Uterus (tissue), 4 donors: Measurements from ENCODE around the gene AACS. TPM values are rescaled to one million over a fixed set of nuclear protein-coding genes. Genes with fewer than 3 reads are reported as not detected.

Source experiments
- DNase-seq, 2 donors: peaks; one replicate each; pipeline ENCODE4 v3.0.0-alpha.2; 2019 to 2020
- H3K27ac ChIP-seq, 2 donors: fragments of 200-600 bp; sonication (generic); 1 replicate in 1 of 2; 2 replicates in 1 of 2; pipeline ENCODE4 v1.5.1; 2016 to 2018
- H3K27me3 ChIP-seq, 2 donors: fragments of 200-600 bp; sonication (generic); one replicate each; pipeline ENCODE4 v1.5.1; 2018 to 2019; ENCODE audit warnings: control low read depth in 1 of 2
- H3K36me3 ChIP-seq, 2 donors: fragments of 200-600 bp; sonication (generic); one replicate each; pipeline ENCODE4 v1.5.1; 2019; ENCODE audit warnings: control low read depth in 1 of 2
- H3K4me1 ChIP-seq, 2 donors: fragments of 200-600 bp; sonication (generic); one replicate each; pipeline ENCODE4 v1.5.1; 2018 to 2019; ENCODE audit warnings: control low read depth in 1 of 2
- H3K4me3 ChIP-seq, 2 donors: fragments of 200-600 bp; sonication (generic); 1 replicate in 1 of 2; 2 replicates in 1 of 2; pipeline ENCODE4 v1.5.1; 2018 to 2019; ENCODE audit warnings: mild to moderate bottlenecking in 1 of 2
- H3K9me3 ChIP-seq, 2 donors: fragments of 200-600 bp; sonication (generic); one replicate each; pipeline ENCODE4 v1.5.1; 2019; ENCODE audit warnings: control low read depth in 1 of 2
- CTCF ChIP-seq, 4 experiments: fragments of 200-600 bp in 2 of 4; fragments of 450-650 bp in 2 of 4; sonication (generic) in 2 of 4; IDR thresholded peaks; one replicate each; pipeline ENCODE4 v1.5.1; 2016 to 2019; ENCODE audit warnings: antibody characterized with exemption in 4 of 4, mild to moderate bottlenecking in 2 of 4, moderate library complexity in 1 of 4
- POLR2A ChIP-seq, 2 donors: fragments of 450-650 bp; IDR thresholded peaks; one replicate each; pipeline ENCODE4 v1.6.1; 2016; ENCODE audit warnings: antibody characterized with exemption in 2 of 2, mild to moderate bottlenecking in 1 of 2, moderate library complexity in 1 of 2
- intact Hi-C: fragments of 100-400 bp; cut with DNase I; formaldehyde crosslinking; loops from one replicate; pipeline ENCODE4 v1.15.1; 2023; ENCODE audit warnings: low total_unique reads
- total RNA-seq, 4 donors: library from RNA; depleted of rRNA in 3 of 4; stranded (reverse); fragments of >200 nt in 3 of 4; gene quantifications; one replicate each; pipeline versions ENCODE4 v1.1.0 to v1.2.4, GENCODE V29; 2014 to 2023
- donor health status: DM: yes; HTN: yes; CAD: no.

The AACS gene
- total RNA-seq, 4 donors from 2014 or later = 7.6 to 22.3 (median 20.0) TPM

GRCh38 chr12:125122668-125123067 lies 57.4 kb downstream of the AACS start:
- Histone ChIP-seq H3K9me3 (no peaks in the 10 kb centered on the region), H3K27me3 (no peaks in the 10 kb centered on the region), H3K4me1 (no peaks in the 10 kb centered on the region), H3K4me3 (no peak overlapping the region), H3K27ac (no peak overlapping the region), H3K36me3 (no peaks in the 10 kb centered on the region)
- intact Hi-C loops = no loop called here
- DNase-seq = no peak
- TF ChIP-seq CTCF (IDR thresholded peaks at IDR 0.05) (no peak), POLR2A (IDR thresholded peaks at IDR 0.05) (no peak)

- TF ChIP-seq CTCF (IDR thresholded peaks at IDR 0.05) (no peak), POLR2A (IDR thresholded peaks at IDR 0.05) (no peak)
- Histone ChIP-seq H3K4me3 (no peak overlapping the region), H3K27ac (no peak overlapping the region), H3K9me3 (no peaks in the 10 kb centered on the region), H3K4me1 (no peaks in the 10 kb centered on the region), H3K27me3 (no peaks in the 10 kb centered on the region), H3K36me3 (no peaks in the 10 kb centered on the region)
- intact Hi-C loops = no loop called here
- DNase-seq = no peak
Measured at GRCh38 chr12:125124320-125124966, 59.2 kb downstream of the AACS start.

GRCh38 chr12:125125271-125125670 lies 60.0 kb downstream of the AACS start:
- TF ChIP-seq POLR2A (IDR thresholded peaks at IDR 0.05) (no peak), CTCF (IDR thresholded peaks at IDR 0.05) (no peak)
- H3K4me1 ChIP-seq = no peaks in the 10 kb centered on the region
- H3K4me3 ChIP-seq = no peak overlapping the region
- H3K36me3 ChIP-seq = no peaks in the 10 kb centered on the region
- H3K9me3 ChIP-seq = no peaks in the 10 kb centered on the region
- H3K27me3 ChIP-seq = no peaks in the 10 kb centered on the region
- no peak for DNase-seq
- no peak overlapping the region for H3K27ac ChIP-seq
- intact Hi-C loops = no loop called here

GRCh38 chr12:125128439-125129178 lies 63.4 kb downstream of the AACS start:
- Histone ChIP-seq H3K9me3 (no peaks in the 10 kb centered on the region), H3K4me3 (no peak overlapping the region), H3K36me3 (no peaks in the 10 kb centered on the region), H3K27ac (no peak overlapping the region), H3K27me3 (no peaks in the 10 kb centered on the region), H3K4me1 (no peaks in the 10 kb centered on the region)
- TF ChIP-seq CTCF (IDR thresholded peaks at IDR 0.05) (no peak), POLR2A (IDR thresholded peaks at IDR 0.05) (no peak)
- DNase-seq = no peak
- intact Hi-C loops = no loop called here

- intact Hi-C loops = no loop called here
- Histone ChIP-seq H3K4me1 (no peaks in the 10 kb centered on the region), H3K27ac (no peak overlapping the region), H3K4me3 (no peak overlapping the region), H3K9me3 (no peaks in the 10 kb centered on the region), H3K27me3 (no peaks in the 10 kb centered on the region), H3K36me3 (no peaks in the 10 kb centered on the region)
- no peak for TF ChIP-seq CTCF (IDR thresholded peaks at IDR 0.05)
- no peak for TF ChIP-seq POLR2A (IDR thresholded peaks at IDR 0.05)
- DNase-seq = no peak
Measured at GRCh38 chr12:125129179-125129571, 63.9 kb downstream of the AACS start.
